ENCODE data around the gene NSD2. TPM values are rescaled to one million over a fixed set of nuclear protein-coding genes. Genes with fewer than 3 reads are reported as not detected.
"Not testable (repeated sequence)": the region's sequence is repeated elsewhere in the genome, so short reads cannot be mapped to it uniquely, and the experiment has no call there.

NSD2 gene
- total and polyA plus RNA-seq, 4 donors, result 59.0 to 102 (median 84.1) TPM

- no peak overlapping the region for H3K4me3 ChIP-seq (ENCODE audit: low read depth, low read length)
- H3K9me3 ChIP-seq (ENCODE audit: control insufficient read depth, insufficient read depth, low read length), result no peaks in the 10 kb centered on the region
- H3K27ac ChIP-seq (ENCODE audit: low read depth, low read length), result no peak overlapping the region
- H3K4me1 ChIP-seq (ENCODE audit: control insufficient read depth, insufficient read depth, low read length), result peaks cover 22% of the 10 kb centered on the region
- 80% methylated on average over 1 of the region's 3 CpGs for WGBS (ENCODE audit: insufficient coverage)
- H3K27me3 ChIP-seq (ENCODE audit: control insufficient read depth, insufficient read depth, low read length), result no peaks in the 10 kb centered on the region
- peaks cover 4% of the 10 kb centered on the region for H3K36me3 ChIP-seq (ENCODE audit: control insufficient read depth, insufficient read depth, low read length)
- no peak for DNase-seq (ENCODE audit: low read depth in 4 of 6, low spot score in 6 of 6)
Measured at GRCh38 chr4:2011583-2011982, 140.4 kb downstream of the NSD2 start.

DNA sequence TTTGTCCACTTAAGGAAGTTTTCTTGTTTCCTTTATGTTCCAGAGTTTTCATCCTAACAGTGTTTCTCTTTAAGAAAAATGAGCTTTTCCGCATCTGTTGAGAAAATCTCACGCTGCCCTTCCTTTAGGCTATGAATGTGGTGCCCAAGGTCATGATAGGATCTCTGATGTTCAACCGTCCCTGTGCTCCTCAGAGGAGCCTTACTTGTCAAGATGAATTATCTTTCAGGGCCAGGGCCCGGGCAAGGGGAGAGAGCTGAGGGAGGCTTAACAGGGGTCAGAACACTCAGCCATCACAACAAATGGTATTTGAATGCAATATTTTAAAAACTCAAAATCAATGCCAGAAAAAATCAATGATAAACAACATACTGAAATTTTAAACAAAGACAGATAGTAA lies 143.8 kb downstream of the NSD2 start:
- no peaks in the 10 kb centered on the region for H3K9me3 ChIP-seq (ENCODE audit: control insufficient read depth, insufficient read depth, low read length)
- WGBS (ENCODE audit: insufficient coverage), result 94% methylated on average over 2 of the region's 4 CpGs
- H3K4me1 ChIP-seq (ENCODE audit: control insufficient read depth, insufficient read depth, low read length), result peaks cover 5% of the 10 kb centered on the region

DNA sequence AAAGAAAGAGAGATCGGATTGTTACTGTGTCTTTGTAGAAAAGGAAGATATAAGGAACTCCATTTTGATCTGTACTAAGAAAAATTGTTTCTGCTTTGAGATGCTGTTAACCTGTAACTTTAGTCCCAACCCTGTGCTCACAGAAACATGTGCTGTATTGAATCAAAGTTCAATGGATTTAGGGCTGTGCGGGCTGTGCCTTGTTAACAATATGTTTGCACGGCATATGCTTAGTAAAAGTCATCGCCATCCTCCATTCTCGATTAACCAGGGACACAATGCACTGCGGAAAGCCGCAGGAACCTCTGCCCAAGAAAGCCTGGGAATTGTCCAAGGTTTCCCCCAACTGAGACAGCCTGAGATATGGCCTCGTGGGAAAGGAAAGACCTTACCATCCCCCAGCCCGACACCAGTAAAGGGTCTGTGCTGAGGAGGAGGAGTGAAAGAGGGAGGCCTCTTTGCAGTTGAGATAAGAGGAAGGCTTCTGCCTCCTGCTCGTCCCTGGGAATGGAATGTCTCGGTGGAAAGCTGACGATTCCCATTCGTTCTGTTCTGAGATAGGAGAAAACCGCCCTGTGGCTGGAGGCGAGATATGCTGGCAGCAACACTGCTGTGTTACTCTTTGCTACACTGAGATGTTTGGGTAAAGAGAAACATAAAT lies 150.3 kb downstream of the NSD2 start:
- not testable (repeated sequence) for H3K4me3 ChIP-seq (ENCODE audit: low read depth, low read length); H3K27ac ChIP-seq (ENCODE audit: low read depth, low read length); H3K4me1 ChIP-seq (ENCODE audit: control insufficient read depth, insufficient read depth, low read length); H3K36me3 ChIP-seq (ENCODE audit: control insufficient read depth, insufficient read depth, low read length); H3K27me3 ChIP-seq (ENCODE audit: control insufficient read depth, insufficient read depth, low read length); H3K9me3 ChIP-seq (ENCODE audit: control insufficient read depth, insufficient read depth, low read length); DNase-seq (ENCODE audit: low read depth in 4 of 6, low spot score in 6 of 6)
- 14% methylated on average over 7 of the region's 15 CpGs for WGBS (ENCODE audit: insufficient coverage)

More for the DNA sequence above, 143.8 kb downstream of the NSD2 start:
- H3K27ac ChIP-seq (ENCODE audit: low read depth, low read length), result no peak overlapping the region
- no peak for DNase-seq (ENCODE audit: low read depth in 4 of 6, low spot score in 6 of 6)
- H3K36me3 ChIP-seq (ENCODE audit: control insufficient read depth, insufficient read depth, low read length), result peaks cover 11% of the 10 kb centered on the region
- no peaks in the 10 kb centered on the region for H3K27me3 ChIP-seq (ENCODE audit: control insufficient read depth, insufficient read depth, low read length)
- H3K4me3 ChIP-seq (ENCODE audit: low read depth, low read length), result no peak overlapping the region

GRCh38 chr4:2024683-2025082 lies 153.5 kb downstream of the NSD2 start:
- Histone ChIP-seq H3K27me3 (ENCODE audit: control insufficient read depth, insufficient read depth, low read length) (no peaks in the 10 kb centered on the region), H3K9me3 (ENCODE audit: control insufficient read depth, insufficient read depth, low read length) (peaks cover 1% of the 10 kb centered on the region), H3K4me3 (ENCODE audit: low read depth, low read length) (no peak overlapping the region), H3K27ac (ENCODE audit: low read depth, low read length) (no peak overlapping the region), H3K4me1 (ENCODE audit: control insufficient read depth, insufficient read depth, low read length) (no peaks in the 10 kb centered on the region), H3K36me3 (ENCODE audit: control insufficient read depth, insufficient read depth, low read length) (no peaks in the 10 kb centered on the region)
- no peak for DNase-seq (ENCODE audit: low read depth in 4 of 6, low spot score in 6 of 6)

GRCh38 chr4:2025817-2026216 lies 154.6 kb downstream of the NSD2 start:
- no peaks in the 10 kb centered on the region for H3K4me1 ChIP-seq (ENCODE audit: control insufficient read depth, insufficient read depth, low read length)
- no peaks in the 10 kb centered on the region for H3K27me3 ChIP-seq (ENCODE audit: control insufficient read depth, insufficient read depth, low read length)
- H3K27ac ChIP-seq (ENCODE audit: low read depth, low read length), result no peak overlapping the region
- DNase-seq (ENCODE audit: low read depth in 4 of 6, low spot score in 6 of 6), result no peak
- H3K36me3 ChIP-seq (ENCODE audit: control insufficient read depth, insufficient read depth, low read length), result no peaks in the 10 kb centered on the region
- H3K4me3 ChIP-seq (ENCODE audit: low read depth, low read length), result no peak overlapping the region
- peaks cover 1% of the 10 kb centered on the region for H3K9me3 ChIP-seq (ENCODE audit: control insufficient read depth, insufficient read depth, low read length)

DNA sequence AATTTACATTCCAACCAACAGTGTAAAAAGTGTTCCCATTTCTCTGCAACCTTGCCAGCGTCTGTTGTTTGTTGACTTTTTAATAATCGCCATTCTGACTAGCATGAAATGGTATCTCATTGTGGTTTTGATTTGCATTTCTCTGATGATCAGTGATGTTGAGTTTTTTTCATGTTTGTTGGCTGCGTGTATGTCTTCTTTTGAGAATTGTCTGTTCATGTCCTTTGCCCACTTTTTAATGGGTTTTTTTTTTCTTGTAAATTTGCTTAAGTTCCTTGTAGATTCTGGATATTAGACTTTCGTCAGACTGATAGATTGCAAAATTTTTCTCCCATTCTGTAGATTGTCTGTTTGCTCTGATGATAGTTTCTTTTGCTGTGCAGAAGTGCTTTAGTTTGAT lies 155.9 kb downstream of the NSD2 start:
- not testable (repeated sequence) for H3K9me3 ChIP-seq (ENCODE audit: control insufficient read depth, insufficient read depth, low read length); H3K4me3 ChIP-seq (ENCODE audit: low read depth, low read length); H3K27ac ChIP-seq (ENCODE audit: low read depth, low read length); H3K4me1 ChIP-seq (ENCODE audit: control insufficient read depth, insufficient read depth, low read length); DNase-seq (ENCODE audit: low read depth in 4 of 6, low spot score in 6 of 6); H3K27me3 ChIP-seq (ENCODE audit: control insufficient read depth, insufficient read depth, low read length); H3K36me3 ChIP-seq (ENCODE audit: control insufficient read depth, insufficient read depth, low read length)
- 94% methylated on average over 2 of the region's 4 CpGs for WGBS (ENCODE audit: insufficient coverage)

- not testable (repeated sequence) for H3K4me3 ChIP-seq (ENCODE audit: low read depth, low read length); H3K9me3 ChIP-seq (ENCODE audit: control insufficient read depth, insufficient read depth, low read length); H3K27ac ChIP-seq (ENCODE audit: low read depth, low read length); H3K27me3 ChIP-seq (ENCODE audit: control insufficient read depth, insufficient read depth, low read length); H3K4me1 ChIP-seq (ENCODE audit: control insufficient read depth, insufficient read depth, low read length); DNase-seq (ENCODE audit: low read depth in 4 of 6, low spot score in 6 of 6); H3K36me3 ChIP-seq (ENCODE audit: control insufficient read depth, insufficient read depth, low read length)
Measured at GRCh38 chr4:2031161-2031560, 160.0 kb downstream of the NSD2 start.

Small RNA genes lying within 50 kb of the gene (small RNA-seq; reads per million reads assigned to genes)
- gene SCARNA22 (ENCODE audit: low replicate concordance), result 33.0 reads per million, percentile 97 among the genes with 10 or more reads in this experiment

Other genes starting within 250 kb of the NSD2 start
- 1 to 10 TPM; 1.1 to 3.3 TPM for gene FAM53A, start 187.1 kb upstream of the NSD2 start, total RNA-seq
- gene FAM53A, start 187.1 kb upstream of the NSD2 start, polyA plus RNA-seq (ENCODE audit: insufficient read length in 2 of 2), result 1 to 10 TPM; 1.5 to 3.5 TPM
- 10 to 100 TPM; 37.0 to 54.1 TPM for gene SLBP, start 159.1 kb upstream of the NSD2 start, total RNA-seq
- gene SLBP, start 159.1 kb upstream of the NSD2 start, polyA plus RNA-seq (ENCODE audit: insufficient read length in 2 of 2), result 10 to 100 TPM; 58.6 to 59.9 TPM
- gene TMEM129, start 150.1 kb upstream of the NSD2 start, total RNA-seq, result 10 to 100 TPM; 15.2 to 44.5 TPM
- 10 to 100 TPM; 36.8 to 43.1 TPM for gene TMEM129, start 150.1 kb upstream of the NSD2 start, polyA plus RNA-seq (ENCODE audit: insufficient read length in 2 of 2)
- gene TACC3, start 149.9 kb upstream of the NSD2 start, total RNA-seq, result 10 to 100 TPM in 1 of 2 donors, 1 to 10 TPM in 1; 8.4 to 10.5 TPM
- 10 to 100 TPM; 33.1 to 42.3 TPM for gene TACC3, start 149.9 kb upstream of the NSD2 start, polyA plus RNA-seq (ENCODE audit: insufficient read length in 2 of 2)
- gene FGFR3, start 78.1 kb upstream of the NSD2 start, total RNA-seq, result 10 to 100 TPM; 36.2 to 49.5 TPM
- gene FGFR3, start 78.1 kb upstream of the NSD2 start, polyA plus RNA-seq (ENCODE audit: insufficient read length in 2 of 2), result 100 to 1,000 TPM; 196 to 216 TPM
- 10 to 100 TPM; 29.3 to 50.0 TPM for gene LETM1, start 15.2 kb upstream of the NSD2 start, total RNA-seq
- gene LETM1, start 15.2 kb upstream of the NSD2 start, polyA plus RNA-seq (ENCODE audit: insufficient read length in 2 of 2), result 10 to 100 TPM; 33.8 to 45.3 TPM
- 10 to 100 TPM; 14.0 to 24.4 TPM for gene NELFA, start 137.6 kb downstream of the NSD2 start, total RNA-seq
- gene NELFA, start 137.6 kb downstream of the NSD2 start, polyA plus RNA-seq (ENCODE audit: insufficient read length in 2 of 2), result 10 to 100 TPM; 49.5 to 54.5 TPM
- 10 to 100 TPM in 1 of 2 donors, 1 to 10 TPM in 1; 8.8 to 13.8 TPM for gene NAT8L, start 187.9 kb downstream of the NSD2 start, total RNA-seq
- 10 to 100 TPM; 60.5 to 62.2 TPM for gene NAT8L, start 187.9 kb downstream of the NSD2 start, polyA plus RNA-seq (ENCODE audit: insufficient read length in 2 of 2)